ENCODE data around the gene SLC6A18.

Gene SLC6A18

DNA sequence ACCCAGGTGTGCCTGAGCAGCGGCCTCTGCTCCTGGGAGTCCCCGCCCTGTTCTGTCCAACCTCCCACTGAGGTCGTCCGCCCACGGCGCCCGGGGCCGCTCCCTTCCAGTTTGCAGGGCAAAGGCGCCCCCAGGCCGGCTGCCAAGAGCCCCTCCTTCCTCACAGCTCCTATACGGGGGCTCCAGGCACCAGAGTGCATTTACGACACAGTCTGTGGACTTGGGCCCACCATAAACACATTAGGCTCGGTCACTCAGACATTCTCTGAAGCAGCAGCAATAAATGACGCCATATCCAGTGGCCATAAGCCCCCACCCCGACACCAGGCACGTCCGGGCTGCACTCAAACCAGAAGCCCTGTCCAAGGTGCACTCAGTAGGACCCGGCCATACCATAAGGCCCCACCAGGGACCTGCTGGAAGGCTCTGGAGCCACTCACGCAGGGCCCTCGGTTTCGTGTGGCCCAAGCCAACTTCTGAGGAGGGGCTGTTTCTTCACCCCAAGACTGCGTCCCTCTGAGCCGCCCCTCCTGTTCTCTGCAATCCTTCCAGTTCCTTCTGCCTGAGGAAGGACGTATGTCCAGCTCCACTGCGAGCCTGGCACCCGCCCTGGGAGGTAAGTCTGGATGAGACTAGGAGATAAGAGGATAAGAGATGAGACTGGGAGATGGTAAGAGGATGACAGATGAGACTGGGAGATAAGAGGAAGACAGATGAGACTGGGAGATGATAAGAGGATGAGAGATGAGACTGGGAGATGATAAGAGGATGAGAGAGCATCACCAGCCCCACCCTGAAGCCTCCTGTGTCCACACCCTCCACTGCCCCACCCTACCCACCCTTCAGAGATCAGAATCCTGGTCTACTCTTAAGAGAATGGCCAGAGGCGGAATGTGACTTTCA is 26.7 kb downstream of the SLC6A18 start:
- H3K4me3 ChIP-seq (ENCODE audit: low read depth, low read length): no peak overlapping the region
- TF ChIP-seq CTCF (IDR thresholded peaks at IDR 0.05; ENCODE audit: borderline replicate concordance, insufficient read depth, low read depth, low read length): no peak

DNA sequence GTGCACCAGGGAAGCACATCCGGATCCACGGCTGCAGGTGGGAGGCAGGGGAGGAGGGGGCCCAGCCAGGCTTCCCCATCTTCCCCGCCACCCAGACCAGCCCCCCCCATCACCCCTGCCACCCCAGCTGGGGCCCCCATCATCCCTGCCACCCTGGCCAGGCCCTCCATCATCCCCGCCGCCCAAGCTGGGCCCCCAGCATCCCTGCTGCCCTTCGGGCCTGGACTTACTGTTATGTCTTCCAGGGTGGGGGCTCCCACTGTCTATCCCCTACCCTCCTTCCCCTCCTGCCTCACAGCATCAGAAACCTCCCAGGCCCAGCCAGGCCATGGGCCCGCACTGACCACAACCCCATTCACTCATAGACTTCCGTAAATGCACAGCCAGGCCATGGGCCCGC is 27.5 kb downstream of the SLC6A18 start:
- TF ChIP-seq CTCF (IDR thresholded peaks at IDR 0.05; ENCODE audit: borderline replicate concordance, insufficient read depth, low read depth, low read length): no peak
- no peak overlapping the region for H3K4me3 ChIP-seq (ENCODE audit: low read depth, low read length)

DNA sequence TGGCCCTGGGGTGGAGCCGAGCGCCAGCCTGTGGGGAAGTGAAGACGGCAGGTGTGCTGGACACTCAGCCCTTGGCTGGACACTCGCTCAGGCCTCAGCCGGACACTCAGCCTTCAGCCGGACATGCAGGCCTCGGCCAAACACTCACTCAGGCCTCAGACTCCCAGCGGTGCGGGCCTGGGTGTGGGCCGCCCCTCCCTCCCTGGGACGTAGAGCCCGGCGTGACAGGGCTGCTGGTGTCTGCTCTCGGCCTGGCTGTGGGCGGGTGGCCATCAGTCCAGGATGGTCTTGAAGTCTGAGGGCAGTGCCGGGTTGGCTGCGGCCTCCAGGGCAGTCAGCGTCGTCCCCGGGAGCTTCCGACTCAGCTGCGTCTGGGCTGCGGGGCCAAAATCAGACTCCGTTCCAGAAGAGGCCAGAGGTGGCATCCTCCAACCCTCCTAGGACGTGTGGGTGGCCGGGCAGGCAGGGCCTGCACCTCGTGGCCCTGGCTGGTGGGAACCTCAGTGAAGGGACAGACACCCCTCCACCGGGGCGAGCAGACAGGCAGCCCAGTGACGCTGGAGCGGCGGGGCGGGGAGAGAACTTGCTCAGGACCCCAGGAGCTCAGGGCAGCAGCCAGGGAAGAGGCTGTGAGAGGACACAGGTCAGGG is 28.4 kb downstream of the SLC6A18 start:
- no peak for TF ChIP-seq CTCF (IDR thresholded peaks at IDR 0.05; ENCODE audit: borderline replicate concordance, insufficient read depth, low read depth, low read length)
- no peak overlapping the region for H3K4me3 ChIP-seq (ENCODE audit: low read depth, low read length)

DNA sequence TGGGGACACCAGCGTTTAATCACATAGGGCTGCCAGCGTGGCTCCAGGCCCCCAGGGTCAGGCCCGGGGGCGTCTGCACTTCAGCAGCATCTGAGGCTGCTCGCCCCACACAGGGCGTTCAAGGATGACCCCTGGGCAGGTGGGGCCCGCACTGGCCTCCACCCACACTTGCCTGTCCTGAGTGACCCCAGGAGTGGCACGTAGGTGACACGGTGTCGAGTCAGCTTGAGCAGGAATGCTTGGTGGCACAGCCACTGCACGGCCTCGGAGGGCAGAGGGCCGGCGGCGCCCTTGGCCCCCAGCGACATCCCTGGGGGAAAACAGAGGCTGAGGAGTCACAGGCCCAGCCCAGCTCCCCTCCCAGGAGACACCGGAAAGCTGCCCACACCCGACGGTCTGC is 29.0 kb downstream of the SLC6A18 start:
- no peak overlapping the region for H3K4me3 ChIP-seq (ENCODE audit: low read depth, low read length)
- no peak for TF ChIP-seq CTCF (IDR thresholded peaks at IDR 0.05; ENCODE audit: borderline replicate concordance, insufficient read depth, low read depth, low read length)

- no peak for TF ChIP-seq CTCF (IDR thresholded peaks at IDR 0.05; ENCODE audit: borderline replicate concordance, insufficient read depth, low read depth, low read length)
- H3K4me3 ChIP-seq (ENCODE audit: low read depth, low read length): no peak overlapping the region
These were observed 29.9 kb downstream of the SLC6A18 start for GRCh38 chr5:1255081-1255561.

DNA sequence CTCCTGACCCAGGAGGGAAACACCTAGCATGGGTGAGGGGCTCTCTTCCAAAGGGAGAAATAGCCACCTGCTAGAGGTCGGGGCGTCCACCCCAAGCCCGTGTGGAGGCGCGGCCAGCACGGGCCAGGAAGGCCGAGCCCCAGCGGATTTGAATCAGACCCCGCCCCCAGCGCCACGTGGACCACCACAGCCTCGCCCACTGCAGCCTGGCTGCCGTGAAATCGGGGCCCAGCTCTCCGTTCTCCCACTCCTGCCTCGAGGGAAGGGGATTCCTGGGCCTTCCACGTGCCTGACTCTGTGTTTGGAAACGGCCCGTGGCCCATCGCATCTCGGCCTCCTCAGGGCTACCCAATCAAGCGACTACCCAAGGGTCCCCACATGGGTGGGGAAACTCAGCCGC is 31.6 kb downstream of the SLC6A18 start:
- no peak overlapping the region for H3K4me3 ChIP-seq (ENCODE audit: low read depth, low read length)
- TF ChIP-seq CTCF (IDR thresholded peaks at IDR 0.05; ENCODE audit: borderline replicate concordance, insufficient read depth, low read depth, low read length): no peak

Data from GM12875 (cell line).